HUES6 (cell line): Measurements from ENCODE around the gene EP400.
A peak's percentile ranks its signal among the peaks of the same experiment; 100 is the strongest.
"Not testable (repeated sequence)": the region's sequence is repeated elsewhere in the genome, so short reads cannot be mapped to it uniquely, and the experiment has no call there.

Experiments used
- H3K27ac ChIP-seq: 2 replicates; pipeline ENCODE4 v1.7.0; 2013; ENCODE audit warnings: low read depth, mild to moderate bottlenecking, low read length, inconsistent platforms
- H3K27me3 ChIP-seq: 2 replicates; pipeline ENCODE4 v1.6.1; 2013; ENCODE audit warnings: low read length; ENCODE audit not compliant: control insufficient read depth, insufficient read depth
- H3K36me3 ChIP-seq: 2 replicates; pipeline ENCODE4 v1.6.1; 2013; ENCODE audit warnings: low read length; ENCODE audit not compliant: control insufficient read depth, insufficient read depth
- H3K4me1 ChIP-seq: 2 replicates; pipeline ENCODE4 v1.6.1; 2013; ENCODE audit warnings: low read length; ENCODE audit not compliant: control insufficient read depth, insufficient read depth
- H3K4me3 ChIP-seq: 2 replicates; pipeline ENCODE4 v1.5.1; 2013; ENCODE audit warnings: low read depth, low read length
- H3K9ac ChIP-seq: one replicate; pipeline ENCODE4 v1.6.1; 2013; ENCODE audit warnings: mild to moderate bottlenecking, low read length
- H3K9me3 ChIP-seq: 2 replicates; pipeline ENCODE4 v1.6.1; 2013; ENCODE audit warnings: low read depth, low read length; ENCODE audit not compliant: control insufficient read depth, insufficient read depth

The EP400 gene

GRCh38 chr12:132084621-132085290 lies 135.0 kb downstream of the EP400 start:
- Histone ChIP-seq H3K4me1 (peaks cover 6% of the 10 kb centered on the region; the same call in 1 of the 2 replicates), H3K27me3 (no peaks in the 10 kb centered on the region), H3K9ac (peak overlapping the region; percentile 82), H3K27ac (peak overlapping the region; percentile 10; the same call in 1 of the 2 replicates), H3K4me3 (peak overlapping the region; percentile 75), H3K36me3 (peaks cover 25% of the 10 kb centered on the region), H3K9me3 (no peaks in the 10 kb centered on the region)

- H3K27me3 ChIP-seq = no peaks in the 10 kb centered on the region
- H3K9ac ChIP-seq = peak overlapping the region; percentile 82
- peaks cover 6% of the 10 kb centered on the region; the same call in 1 of the 2 replicates for H3K4me1 ChIP-seq
- peaks cover 26% of the 10 kb centered on the region for H3K36me3 ChIP-seq
- H3K27ac ChIP-seq = peak overlapping the region; percentile 10; the same call in 1 of the 2 replicates
- peak overlapping the region; percentile 75 for H3K4me3 ChIP-seq
- H3K9me3 ChIP-seq = no peaks in the 10 kb centered on the region
Observed at GRCh38 chr12:132085291-132085635, 135.5 kb downstream of the EP400 start.

- Histone ChIP-seq H3K27me3 (no peaks in the 10 kb centered on the region), H3K4me3 (no peak overlapping the region), H3K4me1 (peaks cover 2% of the 10 kb centered on the region; the same call in 1 of the 2 replicates), H3K36me3 (peaks cover 42% of the 10 kb centered on the region), H3K9ac (no peak overlapping the region), H3K27ac (no peak overlapping the region), H3K9me3 (no peaks in the 10 kb centered on the region)
Observed at GRCh38 chr12:132089407-132089910, 139.7 kb downstream of the EP400 start.

GRCh38 chr12:132094269-132094891 lies 144.6 kb downstream of the EP400 start:
- no peak overlapping the region for H3K27ac ChIP-seq
- peaks cover 5% of the 10 kb centered on the region for H3K9me3 ChIP-seq
- H3K4me1 ChIP-seq = no peaks in the 10 kb centered on the region
- H3K9ac ChIP-seq = no peak overlapping the region
- peaks cover 44% of the 10 kb centered on the region for H3K36me3 ChIP-seq
- H3K4me3 ChIP-seq = no peak overlapping the region
- no peaks in the 10 kb centered on the region for H3K27me3 ChIP-seq

- Histone ChIP-seq H3K4me1 (no peaks in the 10 kb centered on the region), H3K9me3 (peaks cover 5% of the 10 kb centered on the region), H3K9ac (no peak overlapping the region), H3K27ac (no peak overlapping the region), H3K27me3 (no peaks in the 10 kb centered on the region), H3K36me3 (peaks cover 48% of the 10 kb centered on the region), H3K4me3 (no peak overlapping the region)
Observed at GRCh38 chr12:132095520-132096409, 146.0 kb downstream of the EP400 start.

- H3K4me1 ChIP-seq = 0 out of 2 replicates have a peak, but pooled peaks cover 8% of the 10 kb centered on the region
- no peaks in the 10 kb centered on the region for H3K27me3 ChIP-seq
- no peak overlapping the region for H3K27ac ChIP-seq
- H3K4me3 ChIP-seq = no peak overlapping the region
- H3K36me3 ChIP-seq = peaks cover 31% of the 10 kb centered on the region
- peaks cover 5% of the 10 kb centered on the region for H3K9me3 ChIP-seq
- H3K9ac ChIP-seq = no peak overlapping the region
Observed at GRCh38 chr12:132099739-132100138, 150.0 kb downstream of the EP400 start.

GRCh38 chr12:132100306-132101065 lies 150.7 kb downstream of the EP400 start:
- 0 out of 2 replicates have a peak, but pooled peaks cover 8% of the 10 kb centered on the region for H3K4me1 ChIP-seq
- no peaks in the 10 kb centered on the region for H3K27me3 ChIP-seq
- H3K4me3 ChIP-seq = no peak overlapping the region
- no peak overlapping the region for H3K27ac ChIP-seq
- peaks cover 35% of the 10 kb centered on the region for H3K36me3 ChIP-seq
- H3K9ac ChIP-seq = no peak overlapping the region
- peaks cover 5% of the 10 kb centered on the region for H3K9me3 ChIP-seq

- Histone ChIP-seq H3K36me3 (peaks cover 21% of the 10 kb centered on the region), H3K27me3 (no peaks in the 10 kb centered on the region), H3K4me1 (0 out of 2 replicates have a peak, but pooled peaks cover 8% of the 10 kb centered on the region), H3K4me3 (no peak overlapping the region), H3K9ac (no peak overlapping the region), H3K27ac (no peak overlapping the region), H3K9me3 (no peaks in the 10 kb centered on the region)
Observed at GRCh38 chr12:132102297-132102696, 152.6 kb downstream of the EP400 start.

- H3K4me1 ChIP-seq, H3K27me3 ChIP-seq, H3K9ac ChIP-seq, H3K9me3 ChIP-seq, H3K27ac ChIP-seq: not testable (repeated sequence)
- H3K36me3 ChIP-seq = peaks cover 18% of the 10 kb centered on the region
- H3K4me3 ChIP-seq = peak overlapping the region; percentile 23; the same call in 1 of the 2 replicates
Observed at GRCh38 chr12:132103072-132103471, 153.3 kb downstream of the EP400 start.

GRCh38 chr12:132103542-132104308 lies 154.0 kb downstream of the EP400 start:
- H3K4me3 ChIP-seq = peak overlapping the region; percentile 23; the same call in 1 of the 2 replicates

More at GRCh38 chr12:132103542-132104308, 154.0 kb downstream of the EP400 start:
- no peaks in the 10 kb centered on the region for H3K27me3 ChIP-seq
- peaks cover 19% of the 10 kb centered on the region for H3K36me3 ChIP-seq
- no peak overlapping the region for H3K9ac ChIP-seq
- no peak overlapping the region for H3K27ac ChIP-seq
- H3K4me1 ChIP-seq = peaks cover 14% of the 10 kb centered on the region; the same call in 1 of the 2 replicates
- no peaks in the 10 kb centered on the region for H3K9me3 ChIP-seq
